Measurements from ENCODE around the gene IGFBP2. TPM values are rescaled to one million over a fixed set of nuclear protein-coding genes. Genes with fewer than 3 reads are reported as not detected.

IGFBP2 gene
- total and polyA plus RNA-seq, 12 donors, result 26.0 to 361 (median 109) TPM

DNA sequence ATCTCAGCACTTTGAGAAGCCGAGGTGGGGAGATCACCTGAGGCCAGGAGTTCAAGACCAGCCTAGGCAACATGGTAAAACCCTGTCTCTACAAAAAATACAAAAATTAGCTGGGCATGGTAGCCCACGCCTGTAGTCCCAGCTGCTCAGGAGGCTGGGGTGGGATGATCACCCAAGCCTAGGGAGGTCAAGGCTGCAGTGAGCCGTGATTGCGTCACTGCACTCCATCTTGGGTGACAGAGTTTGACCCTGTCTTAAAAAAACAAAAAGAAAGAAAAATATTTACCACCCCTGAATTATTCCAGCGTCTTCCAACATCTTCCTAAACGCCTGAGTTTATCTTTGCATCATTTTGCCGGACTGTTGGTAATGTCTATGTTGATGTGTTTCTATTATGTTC lies 68.3 kb downstream of the IGFBP2 start:
- DNase-seq (no peak), ATAC-seq (no peak)
- intact Hi-C loops (cut with DNase I), result loop anchor here in 3 of 10 donors (5.0 to 10.0 kb wide), 3 partner anchors 71 to 811 kb away; no protein-coding TSS in a partner anchor
- Histone ChIP-seq H3K27me3 (peaks cover 0 to 45% (median 0%) of the 10 kb centered on the region in 7 donors), H3K4me3 (no peak overlapping the region), H3K4me1 (peaks cover 3 to 53% (median 26%) of the 10 kb centered on the region in 9 donors), H3K36me3 (no peaks in the 10 kb centered on the region), H3K27ac (no peak overlapping the region), H3K9me3 (no peaks in the 10 kb centered on the region)
- 95 to 98% methylated on average over 7 of the region's 7 CpGs for WGBS, 2 donors
- TF ChIP-seq, protein P1, sequence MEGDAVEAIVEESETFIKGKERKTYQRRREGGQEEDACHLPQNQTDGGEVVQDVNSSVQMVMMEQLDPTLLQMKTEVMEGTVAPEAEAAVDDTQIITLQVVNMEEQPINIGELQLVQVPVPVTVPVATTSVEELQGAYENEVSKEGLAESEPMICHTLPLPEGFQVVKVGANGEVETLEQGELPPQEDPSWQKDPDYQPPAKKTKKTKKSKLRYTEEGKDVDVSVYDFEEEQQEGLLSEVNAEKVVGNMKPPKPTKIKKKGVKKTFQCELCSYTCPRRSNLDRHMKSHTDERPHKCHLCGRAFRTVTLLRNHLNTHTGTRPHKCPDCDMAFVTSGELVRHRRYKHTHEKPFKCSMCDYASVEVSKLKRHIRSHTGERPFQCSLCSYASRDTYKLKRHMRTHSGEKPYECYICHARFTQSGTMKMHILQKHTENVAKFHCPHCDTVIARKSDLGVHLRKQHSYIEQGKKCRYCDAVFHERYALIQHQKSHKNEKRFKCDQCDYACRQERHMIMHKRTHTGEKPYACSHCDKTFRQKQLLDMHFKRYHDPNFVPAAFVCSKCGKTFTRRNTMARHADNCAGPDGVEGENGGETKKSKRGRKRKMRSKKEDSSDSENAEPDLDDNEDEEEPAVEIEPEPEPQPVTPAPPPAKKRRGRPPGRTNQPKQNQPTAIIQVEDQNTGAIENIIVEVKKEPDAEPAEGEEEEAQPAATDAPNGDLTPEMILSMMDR (IDR thresholded peaks at IDR 0.05), result no peak

GRCh38 chr2:216702756-216703155 lies 69.5 kb downstream of the IGFBP2 start:
- no peak for DNase-seq
- peaks cover 0 to 9% (median 0%) of the 10 kb centered on the region in 11 donors for H3K9me3 ChIP-seq
- TF ChIP-seq, protein P1 (IDR thresholded peaks at IDR 0.05), result no peak
- 59 to 88% methylated on average over 1 of the region's 1 CpG for WGBS, 2 donors
- intact Hi-C loops (cut with DNase I), result loop anchor here in 3 of 10 donors (5.0 to 10.0 kb wide), 3 partner anchors 70 to 810 kb away; no protein-coding TSS in a partner anchor
- no peak overlapping the region for H3K27ac ChIP-seq
- H3K36me3 ChIP-seq, result no peaks in the 10 kb centered on the region
- peaks cover 0 to 32% (median 0%) of the 10 kb centered on the region in 7 donors for H3K27me3 ChIP-seq
- no peak for ATAC-seq
- no peak overlapping the region for H3K4me3 ChIP-seq
- peaks cover 3 to 47% (median 26%) of the 10 kb centered on the region in 9 donors for H3K4me1 ChIP-seq

DNA sequence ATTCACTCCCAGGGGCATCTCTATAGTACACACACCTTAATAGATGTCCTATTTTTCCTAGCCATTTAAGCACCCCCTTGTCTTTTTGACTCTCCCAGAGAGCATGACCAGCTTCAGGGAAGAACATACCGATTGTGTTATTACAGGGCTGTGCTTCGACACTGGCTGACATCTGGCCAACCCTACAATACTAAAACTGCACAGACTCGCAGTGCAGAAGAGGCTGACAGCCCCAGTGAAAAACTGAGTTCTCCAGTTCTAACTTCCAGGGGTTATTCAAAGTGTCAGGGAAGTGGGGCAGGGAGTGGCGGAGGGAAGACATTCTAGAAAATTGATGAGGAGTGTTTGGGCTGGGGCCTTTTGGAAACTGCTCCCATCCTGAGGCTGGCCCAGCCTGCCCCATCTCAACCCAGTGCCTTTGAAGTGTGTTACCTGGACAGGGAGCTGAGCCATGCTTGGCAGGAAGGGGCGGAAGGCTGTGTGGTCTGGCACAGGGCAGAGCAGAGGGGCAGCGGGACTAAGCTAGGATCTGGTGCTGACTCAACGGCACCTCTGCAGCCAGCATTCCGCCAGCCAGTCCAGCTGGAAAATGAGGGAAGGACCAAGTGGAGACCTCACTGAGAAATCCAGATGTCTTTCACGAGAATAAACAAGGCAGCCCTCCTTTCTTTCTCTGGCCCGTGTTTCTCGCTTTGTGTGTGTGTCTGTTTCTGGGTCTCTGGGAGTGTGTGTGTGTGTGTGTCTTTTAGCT lies 77.5 kb downstream of the IGFBP2 start:
- WGBS, 2 donors, result 67 to 72% methylated on average over 11 of the region's 11 CpGs
- no peak overlapping the region for H3K4me3 ChIP-seq
- DNase-seq, result peak; percentile 32 to 50
- ATAC-seq, result peak; percentile 55 to 78 (median 69)
- H3K4me1 ChIP-seq, result peaks cover 0 to 40% (median 18%) of the 10 kb centered on the region in 9 donors
- peaks cover 0 to 5% (median 0%) of the 10 kb centered on the region in 7 donors for H3K27me3 ChIP-seq
- peaks cover 0 to 17% (median 4%) of the 10 kb centered on the region in 11 donors for H3K9me3 ChIP-seq
- intact Hi-C loops (cut with DNase I), result loop anchor here in 1 of 10 donors (5.0 kb wide), 2 partner anchors 147 to 262 kb away; no protein-coding TSS in a partner anchor
- H3K36me3 ChIP-seq, result no peaks in the 10 kb centered on the region
- H3K27ac ChIP-seq, result peak overlapping the region in 8 of 10 donors; percentile 45 to 72 (median 66)
- TF ChIP-seq, protein P1 (IDR thresholded peaks at IDR 0.05), result no peak

DNA sequence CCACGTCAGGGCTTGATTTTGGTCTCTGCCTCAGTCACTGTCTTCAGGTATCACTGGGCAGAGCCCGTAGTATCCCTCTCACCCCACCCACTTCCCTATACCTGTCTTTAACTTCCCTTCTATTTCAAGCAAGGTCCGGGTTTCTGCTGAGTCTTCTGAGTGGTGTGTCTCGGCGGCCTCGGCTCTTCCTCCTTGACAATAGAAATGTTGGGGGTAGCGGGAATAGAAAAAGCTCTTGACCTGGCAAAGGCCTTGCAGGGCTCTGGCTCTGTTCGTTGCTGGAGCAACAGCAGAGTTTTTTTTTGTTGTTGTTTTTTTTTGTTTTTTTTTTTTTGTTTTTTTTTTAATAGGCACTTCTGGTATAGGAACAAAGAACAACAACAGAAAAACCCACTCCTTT lies 78.1 kb downstream of the IGFBP2 start:
- DNase-seq, result no peak
- Histone ChIP-seq H3K36me3 (no peaks in the 10 kb centered on the region), H3K27ac (peak overlapping the region in 8 of 10 donors; percentile 45 to 72 (median 66)), H3K4me3 (no peak overlapping the region), H3K27me3 (peaks cover 0 to 5% (median 0%) of the 10 kb centered on the region in 7 donors), H3K4me1 (peaks cover 2 to 47% (median 20%) of the 10 kb centered on the region in 9 donors), H3K9me3 (peaks cover 0 to 17% (median 4%) of the 10 kb centered on the region in 11 donors)
- peak in 3 of 8 donors; percentile 3 to 14 (median 10) for ATAC-seq
- intact Hi-C loops (cut with DNase I), result loop anchor here in 1 of 10 donors (5.0 kb wide), 2 partner anchors 146 to 261 kb away; no protein-coding TSS in a partner anchor
- 80 to 86% methylated on average over 8 of the region's 8 CpGs for WGBS, 2 donors
- TF ChIP-seq, protein P1 (IDR thresholded peaks at IDR 0.05), result no peak
